ENCODE measurements around the gene TMPRSS2. TPM values are rescaled to one million over a fixed set of nuclear protein-coding genes. Genes with fewer than 3 reads are reported as not detected.

The TMPRSS2 gene
- total and polyA plus RNA-seq, 7 donors = 0.33 to 434 (median 34.4) TPM; not detected in 1

- H3K27me3 ChIP-seq = no peaks in the 10 kb centered on the region
Measured at GRCh38 chr21:41488080-41488479, 19.9 kb downstream of the TMPRSS2 start.

GRCh38 chr21:41487082-41487481, 20.9 kb downstream of the TMPRSS2 start:
- intact Hi-C loops (cut with DNase I) = no loop called here
- no peak for TF ChIP-seq POLR2A (IDR thresholded peaks at IDR 0.05)
- no peak for TF ChIP-seq CTCF (IDR thresholded peaks at IDR 0.05)
- TF ChIP-seq POLR2AphosphoS5 (IDR thresholded peaks at IDR 0.05) = no peak
- TF ChIP-seq EP300 (IDR thresholded peaks at IDR 0.05) = no peak
- Histone ChIP-seq H3K4me3 (no peak overlapping the region), H3K9me3 (no peaks in the 10 kb centered on the region), H3K36me3 (no peaks in the 10 kb centered on the region), H3K27me3 (peaks cover 0 to 2% (median 0%) of the 10 kb centered on the region in 3 donors), H3K27ac (no peak overlapping the region), H3K4me1 (peaks cover 0 to 5% (median 2%) of the 10 kb centered on the region in 4 donors)
- no peak for DNase-seq
- WGBS, 2 donors = 90 to 91% methylated on average over 6 of the region's 6 CpGs

More at GRCh38 chr21:41488080-41488479, 19.9 kb downstream of the TMPRSS2 start:
- no peak overlapping the region for H3K27ac ChIP-seq
- H3K36me3 ChIP-seq = no peaks in the 10 kb centered on the region
- DNase-seq = no peak
- H3K4me1 ChIP-seq = peaks cover 0 to 5% (median 2%) of the 10 kb centered on the region in 4 donors
- intact Hi-C loops (cut with DNase I) = no loop called here
- 87 to 89% methylated on average over 14 of the region's 14 CpGs for WGBS, 2 donors
- no peaks in the 10 kb centered on the region for H3K9me3 ChIP-seq
- H3K4me3 ChIP-seq = no peak overlapping the region
- TF ChIP-seq POLR2A (IDR thresholded peaks at IDR 0.05) (no peak), EP300 (IDR thresholded peaks at IDR 0.05) (no peak), POLR2AphosphoS5 (IDR thresholded peaks at IDR 0.05) (no peak), CTCF (IDR thresholded peaks at IDR 0.05) (no peak)

- no peaks in the 10 kb centered on the region for H3K36me3 ChIP-seq
- WGBS, 2 donors = 88% methylated on average over 4 of the region's 4 CpGs
- intact Hi-C loops (cut with DNase I) = no loop called here
- TF ChIP-seq CTCF (IDR thresholded peaks at IDR 0.05) (no peak), EP300 (IDR thresholded peaks at IDR 0.05) (no peak), POLR2A (IDR thresholded peaks at IDR 0.05) (no peak), POLR2AphosphoS5 (IDR thresholded peaks at IDR 0.05) (no peak)
- no peaks in the 10 kb centered on the region for H3K4me1 ChIP-seq
- H3K27me3 ChIP-seq = peaks cover 0 to 6% (median 0%) of the 10 kb centered on the region in 3 donors
- no peak for DNase-seq
- no peak overlapping the region for H3K4me3 ChIP-seq
- H3K27ac ChIP-seq = no peak overlapping the region
- no peaks in the 10 kb centered on the region for H3K9me3 ChIP-seq
Measured at GRCh38 chr21:41483973-41484372, 24.0 kb downstream of the TMPRSS2 start.

- no peak for TF ChIP-seq POLR2A (IDR thresholded peaks at IDR 0.05)
- TF ChIP-seq CTCF (IDR thresholded peaks at IDR 0.05) = no peak
- 78 to 82% methylated on average over 12 of the region's 12 CpGs for WGBS, 2 donors
- no peak overlapping the region for H3K4me3 ChIP-seq
- no peak for DNase-seq
- no peak overlapping the region for H3K27ac ChIP-seq
- no peaks in the 10 kb centered on the region for H3K36me3 ChIP-seq
- H3K9me3 ChIP-seq = no peaks in the 10 kb centered on the region
- H3K4me1 ChIP-seq = peaks cover 0 to 2% (median 0%) of the 10 kb centered on the region in 4 donors
- H3K27me3 ChIP-seq = peaks cover 0 to 6% (median 0%) of the 10 kb centered on the region in 3 donors
- intact Hi-C loops (cut with DNase I) = no loop called here
Measured at GRCh38 chr21:41483415-41483814, 24.5 kb downstream of the TMPRSS2 start.

GRCh38 chr21:41482980-41483379, 25.0 kb downstream of the TMPRSS2 start:
- Histone ChIP-seq H3K4me1 (peaks cover 0 to 6% (median 2%) of the 10 kb centered on the region in 4 donors), H3K27me3 (peaks cover 0 to 6% (median 0%) of the 10 kb centered on the region in 3 donors), H3K27ac (no peak overlapping the region), H3K4me3 (no peak overlapping the region), H3K36me3 (no peaks in the 10 kb centered on the region), H3K9me3 (no peaks in the 10 kb centered on the region)
- no peak for TF ChIP-seq EP300 (IDR thresholded peaks at IDR 0.05)
- WGBS, 2 donors = 91 to 95% methylated on average over 6 of the region's 6 CpGs
- intact Hi-C loops (cut with DNase I) = no loop called here
- no peak for DNase-seq

Data from sigmoid colon (tissue), 7 donors.